Measurements from ENCODE around the gene MED14. TPM values are rescaled to one million over a fixed set of nuclear protein-coding genes. Genes with fewer than 3 reads are reported as not detected.

MED14 gene
- total RNA-seq, 1 donor from 2014 or later, result 46.2 TPM

DNA sequence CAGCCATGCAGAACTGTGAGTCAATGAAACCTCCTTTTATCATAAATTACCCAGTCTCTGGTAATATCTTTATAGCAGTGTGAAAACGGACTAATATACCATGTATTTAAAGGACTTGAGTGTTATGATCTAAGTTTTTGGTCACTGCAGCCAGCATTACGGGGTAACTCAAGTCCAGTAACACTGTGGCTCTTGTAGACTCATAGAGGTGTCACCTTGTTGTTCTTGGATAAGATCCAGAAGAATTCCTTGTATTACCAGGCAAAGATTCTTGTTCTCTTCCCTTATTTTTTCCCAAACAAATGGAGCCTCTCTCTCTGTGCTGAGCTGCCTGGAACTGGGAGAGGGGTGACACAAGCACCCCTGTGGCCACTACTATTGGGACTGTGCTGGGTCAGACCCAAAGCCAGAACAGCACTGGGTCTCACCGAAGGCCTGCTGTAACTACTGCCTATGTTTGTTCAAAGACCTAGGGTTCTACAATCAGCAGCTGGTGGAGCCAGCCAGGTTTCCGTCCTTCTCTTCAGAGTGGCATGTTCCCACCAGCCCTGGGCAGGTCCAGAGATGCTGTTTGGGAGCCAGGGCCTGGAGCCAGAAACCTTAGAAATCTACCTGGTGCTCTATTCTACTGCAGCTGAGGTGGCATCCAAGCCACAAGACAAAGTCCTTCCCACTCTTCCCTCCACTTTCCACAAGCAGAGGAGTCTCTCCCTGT is 43.7 kb upstream of the MED14 start:
- no peaks in the 10 kb centered on the region for H3K36me3 Mint-ChIP-seq
- no peaks in the 10 kb centered on the region for H3K27me3 Mint-ChIP-seq
- no peaks in the 10 kb centered on the region for H3K4me1 Mint-ChIP-seq (ENCODE audit: unreplicated experiment)
- no peak for DNase-seq (ENCODE audit: extremely low spot score, unreplicated experiment)
- TF ChIP-seq, protein P1, sequence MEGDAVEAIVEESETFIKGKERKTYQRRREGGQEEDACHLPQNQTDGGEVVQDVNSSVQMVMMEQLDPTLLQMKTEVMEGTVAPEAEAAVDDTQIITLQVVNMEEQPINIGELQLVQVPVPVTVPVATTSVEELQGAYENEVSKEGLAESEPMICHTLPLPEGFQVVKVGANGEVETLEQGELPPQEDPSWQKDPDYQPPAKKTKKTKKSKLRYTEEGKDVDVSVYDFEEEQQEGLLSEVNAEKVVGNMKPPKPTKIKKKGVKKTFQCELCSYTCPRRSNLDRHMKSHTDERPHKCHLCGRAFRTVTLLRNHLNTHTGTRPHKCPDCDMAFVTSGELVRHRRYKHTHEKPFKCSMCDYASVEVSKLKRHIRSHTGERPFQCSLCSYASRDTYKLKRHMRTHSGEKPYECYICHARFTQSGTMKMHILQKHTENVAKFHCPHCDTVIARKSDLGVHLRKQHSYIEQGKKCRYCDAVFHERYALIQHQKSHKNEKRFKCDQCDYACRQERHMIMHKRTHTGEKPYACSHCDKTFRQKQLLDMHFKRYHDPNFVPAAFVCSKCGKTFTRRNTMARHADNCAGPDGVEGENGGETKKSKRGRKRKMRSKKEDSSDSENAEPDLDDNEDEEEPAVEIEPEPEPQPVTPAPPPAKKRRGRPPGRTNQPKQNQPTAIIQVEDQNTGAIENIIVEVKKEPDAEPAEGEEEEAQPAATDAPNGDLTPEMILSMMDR (conservative IDR thresholded peaks at IDR 0.05), result no peak
- H3K9me3 Mint-ChIP-seq, result no peaks in the 10 kb centered on the region
- H3K27ac Mint-ChIP-seq, result no peak overlapping the region
- H3K4me3 Mint-ChIP-seq, result no peak overlapping the region

DNA sequence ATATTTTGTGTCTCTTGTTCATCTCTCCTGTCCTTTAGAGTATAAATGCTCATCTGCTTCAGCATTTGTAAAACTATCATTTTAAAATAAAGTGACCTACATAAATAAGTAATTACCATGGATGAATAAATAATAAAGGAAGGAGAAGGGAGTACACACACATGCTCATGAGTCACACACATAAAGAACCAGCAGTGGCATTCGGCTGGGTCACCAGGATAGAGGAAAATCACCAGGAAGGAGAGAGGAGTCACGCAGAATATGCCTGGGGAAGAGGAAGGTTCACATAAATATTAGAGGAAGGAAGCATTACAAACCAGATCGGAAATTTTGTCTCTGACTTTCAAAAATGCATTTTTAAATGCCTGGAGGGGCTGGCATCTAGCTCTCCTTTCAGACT is 38.5 kb upstream of the MED14 start:
- no peaks in the 10 kb centered on the region for H3K4me1 Mint-ChIP-seq (ENCODE audit: unreplicated experiment)
- H3K27ac Mint-ChIP-seq, result no peak overlapping the region
- H3K9me3 Mint-ChIP-seq, result no peaks in the 10 kb centered on the region
- no peaks in the 10 kb centered on the region for H3K36me3 Mint-ChIP-seq
- TF ChIP-seq, protein P1 (conservative IDR thresholded peaks at IDR 0.05), result no peak
- no peak overlapping the region for H3K4me3 Mint-ChIP-seq
- H3K27me3 Mint-ChIP-seq, result no peaks in the 10 kb centered on the region
- DNase-seq (ENCODE audit: extremely low spot score, unreplicated experiment), result no peak

DNA sequence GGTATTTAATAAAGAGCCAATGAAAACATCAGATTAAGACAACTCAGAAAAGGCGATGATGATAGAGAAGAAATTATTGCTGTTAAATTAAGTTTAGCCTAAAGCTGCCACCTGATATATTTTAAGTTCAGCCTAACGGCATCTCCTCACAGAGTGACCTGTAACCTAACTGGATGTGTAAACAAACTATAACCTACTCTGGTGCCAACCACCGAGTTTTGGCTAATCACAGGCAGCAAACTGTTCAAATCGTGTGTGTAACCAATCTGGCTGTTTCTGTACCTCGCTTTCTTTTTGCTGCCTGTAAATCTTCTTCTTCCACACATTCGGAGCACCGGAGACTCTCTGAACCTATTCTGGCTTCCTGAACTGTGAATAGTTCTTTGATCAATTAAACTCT is 37.8 kb upstream of the MED14 start:
- no peak overlapping the region for H3K4me3 Mint-ChIP-seq
- no peaks in the 10 kb centered on the region for H3K9me3 Mint-ChIP-seq
- TF ChIP-seq, protein P1 (conservative IDR thresholded peaks at IDR 0.05), result no peak
- no peak overlapping the region for H3K27ac Mint-ChIP-seq
- H3K27me3 Mint-ChIP-seq, result no peaks in the 10 kb centered on the region
- no peak for DNase-seq (ENCODE audit: extremely low spot score, unreplicated experiment)
- H3K36me3 Mint-ChIP-seq, result no peaks in the 10 kb centered on the region
- no peaks in the 10 kb centered on the region for H3K4me1 Mint-ChIP-seq (ENCODE audit: unreplicated experiment)

DNA sequence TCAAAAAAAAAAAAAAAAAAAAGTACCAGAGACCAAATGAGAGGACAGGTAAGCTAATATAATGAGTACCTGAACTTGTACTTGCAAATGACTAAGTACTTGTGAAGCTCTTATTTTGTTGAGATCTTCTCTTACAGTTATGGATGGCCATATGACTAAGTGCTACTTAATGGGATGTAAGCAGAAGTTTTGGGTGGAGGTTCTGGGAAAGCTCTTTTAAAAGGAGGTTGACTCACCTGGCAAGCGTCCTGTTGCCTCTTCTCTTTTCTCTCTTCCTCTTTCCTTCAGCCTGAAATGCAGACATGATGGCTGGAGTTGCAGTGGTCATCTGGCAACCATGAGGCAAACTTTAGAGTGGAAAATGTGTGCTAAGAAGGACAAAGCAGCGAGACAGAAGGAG is 36.9 kb upstream of the MED14 start:
- no peak for DNase-seq (ENCODE audit: extremely low spot score, unreplicated experiment)
- no peaks in the 10 kb centered on the region for H3K9me3 Mint-ChIP-seq
- H3K4me1 Mint-ChIP-seq (ENCODE audit: unreplicated experiment), result no peaks in the 10 kb centered on the region
- no peak overlapping the region for H3K27ac Mint-ChIP-seq
- TF ChIP-seq, protein P1 (conservative IDR thresholded peaks at IDR 0.05), result no peak
- H3K36me3 Mint-ChIP-seq, result no peaks in the 10 kb centered on the region
- no peaks in the 10 kb centered on the region for H3K27me3 Mint-ChIP-seq
- H3K4me3 Mint-ChIP-seq, result no peak overlapping the region

DNA sequence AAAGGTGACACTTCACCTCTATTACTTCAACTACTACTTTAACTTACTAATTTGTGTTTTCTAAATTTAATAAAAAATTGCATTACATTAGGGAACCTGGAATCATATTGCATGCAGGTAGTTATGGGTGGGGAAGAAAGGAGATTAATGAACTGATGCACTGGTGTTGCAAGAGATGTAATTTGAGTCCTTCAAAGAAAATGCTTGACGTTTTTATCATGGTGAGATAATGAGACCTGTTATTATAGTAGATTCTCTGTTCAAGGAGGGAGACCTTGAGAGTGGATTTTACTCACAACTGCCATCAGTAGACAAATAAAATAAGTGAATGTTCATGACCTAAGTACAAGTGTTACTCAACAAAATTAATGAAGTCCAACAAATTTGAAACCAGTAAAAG is 26.4 kb upstream of the MED14 start:
- H3K36me3 Mint-ChIP-seq, result no peaks in the 10 kb centered on the region
- no peaks in the 10 kb centered on the region for H3K27me3 Mint-ChIP-seq
- H3K4me1 Mint-ChIP-seq (ENCODE audit: unreplicated experiment), result no peaks in the 10 kb centered on the region
- DNase-seq (ENCODE audit: extremely low spot score, unreplicated experiment), result no peak
- H3K27ac Mint-ChIP-seq, result no peak overlapping the region
- H3K9me3 Mint-ChIP-seq, result no peaks in the 10 kb centered on the region
- TF ChIP-seq, protein P1 (conservative IDR thresholded peaks at IDR 0.05), result no peak
- no peak overlapping the region for H3K4me3 Mint-ChIP-seq

Measured in type B pancreatic cell (in vitro differentiated cells).